Activated CD8-positive, alpha-beta memory T cell treated with anti-CD3 and anti-CD28 coated beads for 1 hour (primary cell): ENCODE measurements around the gene GGT6.

ENCODE experiments used
- DNase-seq, 2 donors: peaks; one replicate each; pipeline ENCODE4 v3.0.0-alpha.2; 2020; ENCODE audit warnings: low read depth in 1 of 2; ENCODE audit errors: extremely low read depth in 1 of 2

GGT6 gene

DNA sequence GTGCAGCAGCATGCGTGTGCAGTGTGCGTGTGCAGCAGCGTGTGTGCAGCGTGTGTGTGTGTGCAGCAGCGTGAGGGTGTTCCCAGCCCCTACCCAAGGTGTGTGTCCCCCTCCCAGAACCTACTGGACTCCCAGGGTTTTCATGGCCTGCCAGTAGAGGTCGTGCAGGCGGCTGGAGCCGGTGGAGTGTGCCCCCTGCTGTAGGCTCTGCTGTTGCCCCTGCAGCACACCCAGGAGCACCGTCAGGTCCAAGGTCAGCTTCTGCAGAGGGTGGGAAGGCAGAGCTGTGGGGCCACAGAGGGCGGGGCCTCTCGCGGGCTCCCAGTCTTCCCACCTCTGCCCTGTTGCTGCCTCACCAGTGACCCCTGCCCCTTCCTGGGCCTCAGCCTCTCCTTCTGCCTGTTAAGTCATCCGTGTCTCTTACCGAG lies 20.1 kb downstream of the GGT6 start:
- DNase-seq, result no peak

DNA sequence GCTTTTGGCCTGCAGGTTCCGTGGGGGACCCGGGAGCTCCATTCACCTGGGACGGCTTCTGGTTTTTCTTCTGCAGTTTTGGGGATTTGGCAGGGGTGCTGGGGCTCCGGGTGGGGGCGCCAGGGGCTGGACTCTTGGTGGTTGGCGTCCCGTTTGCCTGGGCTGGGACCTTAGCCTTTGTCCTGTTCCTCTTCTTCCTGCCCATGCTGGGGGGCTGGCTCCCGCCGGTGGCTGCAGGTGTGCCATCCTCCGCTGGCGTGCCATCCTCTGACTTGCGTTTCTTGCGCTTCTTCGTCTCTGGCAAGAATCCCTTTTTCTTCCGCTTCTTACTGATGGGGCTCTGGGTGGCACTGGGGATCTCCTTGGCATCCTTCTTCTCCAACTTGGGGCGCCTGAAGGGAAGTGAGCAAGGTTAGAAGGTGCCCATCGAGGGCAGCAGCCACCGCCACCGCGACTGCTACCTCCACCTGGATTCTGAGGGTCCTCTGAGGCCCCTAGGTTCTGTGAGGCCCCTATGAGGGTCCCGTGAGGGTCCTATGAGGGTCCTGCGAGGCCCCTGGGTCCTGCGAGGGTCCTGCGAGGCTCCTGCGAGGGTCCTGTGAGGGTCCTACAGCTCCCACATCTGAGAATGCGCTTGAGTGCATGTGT lies 20.7 kb downstream of the GGT6 start:
- DNase-seq, result no peak

DNA sequence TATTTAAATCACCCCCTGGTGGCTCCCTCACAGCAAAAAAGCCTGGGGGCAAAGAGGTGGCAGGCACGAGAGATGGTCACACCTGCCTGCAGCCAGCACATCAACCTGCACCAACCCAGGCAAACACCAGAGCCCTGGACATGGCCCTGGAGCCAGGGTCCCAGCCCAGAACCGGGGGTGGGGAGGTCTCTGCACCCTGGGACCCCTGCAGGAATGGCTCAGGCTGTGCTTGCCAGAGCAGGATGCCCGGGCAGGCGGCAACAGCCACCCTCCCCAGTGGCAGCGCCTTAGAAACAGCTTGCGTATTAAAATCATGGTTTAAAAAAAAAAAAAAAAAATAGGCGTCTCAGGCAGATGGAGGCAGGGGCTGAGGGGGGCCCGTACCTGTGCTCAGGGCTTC lies 21.4 kb downstream of the GGT6 start:
- DNase-seq, result no peak

DNA sequence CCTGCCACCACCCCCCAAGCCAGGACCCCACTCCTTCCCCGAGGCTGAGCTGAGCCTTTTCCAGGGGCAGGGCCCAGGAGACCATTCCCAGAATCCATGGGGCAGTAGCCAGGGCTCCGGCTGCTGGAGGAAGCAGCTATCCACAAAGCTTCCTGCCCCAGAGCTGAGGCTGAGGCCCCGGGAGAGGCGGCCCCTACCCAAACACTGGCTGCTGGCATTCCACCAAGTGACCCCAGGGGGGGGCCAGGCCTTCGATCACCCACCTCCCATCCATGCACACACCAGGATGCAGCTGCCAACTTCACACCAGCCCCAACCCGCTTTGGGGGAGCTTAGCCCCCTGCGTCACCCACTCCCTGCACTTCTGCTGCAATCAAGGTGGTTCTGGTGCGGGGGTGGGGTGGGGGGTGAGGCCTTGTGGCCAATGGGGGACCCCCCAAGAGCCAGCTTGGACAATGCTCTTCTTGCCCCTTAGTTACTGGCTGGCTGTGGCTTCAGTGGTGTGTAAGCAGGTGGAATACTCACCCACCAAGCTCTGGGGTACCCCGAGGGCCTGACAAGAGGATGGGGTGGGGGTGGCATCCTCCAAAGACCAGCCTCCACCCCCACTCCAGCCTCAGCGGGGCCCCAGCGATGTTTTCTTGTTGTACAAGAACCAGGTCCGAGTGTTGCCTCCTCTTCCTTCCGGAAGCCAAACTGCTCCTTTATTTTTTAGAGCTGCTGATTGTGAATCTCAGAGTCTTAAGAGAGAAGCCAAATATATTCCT lies 22.0 kb downstream of the GGT6 start:
- no peak for DNase-seq

DNA sequence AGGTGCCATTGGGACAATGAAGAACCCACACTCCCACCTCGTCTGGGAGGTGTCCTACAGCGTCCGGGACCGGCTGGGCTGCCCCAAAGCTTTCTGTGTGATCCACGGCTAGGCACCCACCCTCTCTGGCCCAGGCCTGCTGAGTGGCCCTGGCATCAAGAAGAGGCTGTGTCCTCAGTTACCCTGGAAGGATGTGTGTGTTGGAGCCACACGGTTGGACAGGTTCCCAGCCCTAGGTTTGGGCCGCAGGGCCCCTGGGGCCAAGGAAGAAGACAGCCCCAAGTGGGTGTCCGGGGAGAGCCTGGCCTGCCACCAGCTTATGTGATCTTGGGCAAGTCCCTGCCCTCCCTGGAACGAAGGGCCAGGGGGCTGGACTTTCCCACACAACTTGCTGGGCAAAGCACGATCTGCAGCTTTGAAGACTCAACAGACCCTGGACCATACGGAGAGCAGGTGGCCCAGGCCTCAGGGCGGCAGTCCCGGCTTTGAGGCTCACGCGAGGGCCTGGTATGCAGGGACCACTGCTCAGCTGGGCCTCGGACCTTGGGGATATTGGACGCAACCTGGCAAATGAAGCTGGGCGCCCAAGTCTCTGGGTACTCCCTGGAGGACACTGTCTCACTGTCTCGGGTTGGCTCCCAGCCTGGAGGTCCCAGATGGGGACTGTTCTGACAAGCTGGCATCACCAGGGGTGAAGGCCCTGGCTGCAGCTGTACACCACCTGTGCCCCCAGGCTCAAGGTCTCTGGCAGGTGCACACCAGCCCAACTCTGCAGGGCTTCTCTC lies 22.7 kb downstream of the GGT6 start:
- DNase-seq, result no peak

DNA sequence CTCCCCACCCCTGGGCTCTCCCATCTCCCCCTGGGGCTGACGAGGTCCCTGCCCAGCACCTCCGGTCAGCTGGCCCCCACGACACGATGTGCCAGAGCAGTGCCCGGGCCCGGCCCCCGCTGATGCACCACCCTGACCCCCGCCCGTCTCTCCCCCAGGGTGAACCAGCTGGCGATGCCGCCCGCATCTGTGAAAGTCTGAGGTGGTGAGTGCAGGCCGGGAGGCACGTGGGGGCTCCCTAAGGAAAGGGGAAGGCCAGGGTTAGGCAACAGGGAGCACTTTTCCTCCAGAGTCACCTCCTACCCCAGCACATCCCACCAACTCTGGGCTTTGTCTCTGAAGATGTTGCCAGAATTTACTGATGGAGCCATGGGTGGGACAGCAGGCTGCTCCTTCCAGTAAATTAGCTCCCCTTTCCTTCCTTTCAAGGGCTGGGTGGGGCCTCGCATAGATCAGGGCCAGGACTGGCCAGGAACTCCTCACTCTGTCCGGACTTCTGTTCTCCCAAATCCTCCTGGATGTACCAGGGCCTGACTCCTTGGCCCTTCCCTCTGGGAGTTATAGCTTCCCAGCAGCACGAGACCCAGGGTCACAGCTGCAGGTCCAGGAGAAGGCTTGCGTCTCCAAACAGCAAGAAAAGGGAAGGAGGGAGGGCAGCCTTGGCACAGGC lies 23.5 kb downstream of the GGT6 start:
- DNase-seq, result no peak

DNA sequence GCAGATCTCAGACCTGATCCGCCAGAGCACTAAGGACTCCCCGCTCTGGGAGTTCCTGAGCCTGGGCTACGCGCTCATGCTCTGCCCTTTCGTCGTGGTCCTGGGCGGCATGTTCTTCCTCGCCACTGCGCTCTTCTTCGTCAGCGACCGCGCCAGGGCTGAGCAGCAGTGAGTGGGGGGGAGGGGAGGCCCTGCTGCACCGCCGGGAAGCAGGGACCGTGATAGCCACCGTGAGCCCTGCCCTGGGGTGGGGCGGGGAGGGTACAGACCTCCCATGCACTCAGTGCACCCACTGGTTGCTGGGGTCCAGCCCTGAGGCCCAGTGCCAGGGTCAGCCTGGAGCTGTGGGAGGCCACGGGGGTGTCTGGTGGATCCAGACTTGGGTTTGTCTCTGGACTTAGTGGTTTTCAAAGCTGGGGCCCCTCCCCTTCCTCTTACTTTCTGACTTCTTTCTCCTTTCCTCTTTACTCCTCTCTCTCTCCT lies 24.1 kb downstream of the GGT6 start:
- no peak for DNase-seq

DNA sequence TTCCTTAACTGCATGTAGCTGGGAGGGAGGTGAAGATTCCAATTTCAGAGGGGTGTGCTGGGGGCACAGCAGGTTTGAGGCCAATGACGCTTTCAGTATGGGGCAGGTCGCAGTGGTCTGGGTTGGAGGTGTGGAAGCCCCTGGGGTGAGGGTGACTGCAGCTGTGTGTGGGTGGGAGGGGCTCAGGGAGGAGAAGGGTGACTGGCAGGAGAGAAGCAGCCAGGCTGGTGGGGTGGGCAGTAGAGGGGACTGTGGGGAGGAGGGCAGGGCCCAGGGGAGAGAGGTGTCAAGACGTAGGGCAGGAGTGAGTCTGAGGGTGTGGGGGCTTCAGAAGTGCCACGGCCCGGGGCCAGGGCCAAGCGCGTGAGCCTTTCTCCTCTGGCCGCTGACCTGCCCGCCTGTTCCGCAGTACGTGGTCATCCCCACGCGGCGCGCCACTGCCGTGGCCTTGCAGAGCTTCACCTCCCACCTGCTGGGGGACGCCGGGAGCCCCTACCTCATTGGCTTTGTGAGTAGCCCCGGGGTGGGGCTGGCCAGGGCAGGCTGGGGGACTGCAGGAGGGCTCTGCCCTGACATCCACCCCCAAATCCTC lies 24.6 kb downstream of the GGT6 start:
- DNase-seq, result no peak

DNA sequence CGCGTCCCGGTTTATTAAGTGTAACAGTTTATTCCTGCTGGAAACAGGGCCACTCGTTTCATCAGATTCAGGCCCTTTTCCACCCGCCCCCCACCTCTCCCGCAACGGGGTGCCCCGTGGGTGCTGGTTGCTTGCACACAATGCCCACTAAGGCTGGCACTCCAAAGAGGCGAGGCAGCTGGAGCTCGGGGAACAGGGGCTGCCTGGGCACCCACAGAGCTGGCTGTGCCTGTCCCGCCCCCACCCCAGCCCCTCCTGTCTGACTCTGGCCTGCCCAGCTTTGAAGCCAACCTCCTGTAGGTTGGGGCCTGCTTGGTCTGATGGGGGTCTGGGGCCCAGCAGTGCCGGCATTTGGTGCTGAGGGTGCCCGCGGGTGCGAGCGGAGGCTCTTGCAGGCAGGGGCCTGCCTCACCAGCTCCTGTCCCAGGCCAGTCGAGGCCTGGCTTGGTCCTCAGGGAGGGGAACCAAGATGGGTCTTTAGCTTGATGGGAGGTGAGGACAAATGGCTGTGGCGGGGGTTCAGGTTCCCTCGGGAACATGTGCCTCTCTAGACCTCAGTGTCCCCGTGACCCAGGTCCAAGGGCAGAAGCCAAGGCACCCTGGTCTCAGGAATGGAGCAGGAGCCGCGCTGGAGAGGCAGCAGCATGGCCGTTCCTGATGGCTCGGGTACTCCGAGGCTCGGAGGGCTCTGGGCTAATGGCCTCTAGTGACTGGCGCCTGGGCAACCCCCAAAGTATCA lies 25.3 kb downstream of the GGT6 start:
- no peak for DNase-seq

DNA sequence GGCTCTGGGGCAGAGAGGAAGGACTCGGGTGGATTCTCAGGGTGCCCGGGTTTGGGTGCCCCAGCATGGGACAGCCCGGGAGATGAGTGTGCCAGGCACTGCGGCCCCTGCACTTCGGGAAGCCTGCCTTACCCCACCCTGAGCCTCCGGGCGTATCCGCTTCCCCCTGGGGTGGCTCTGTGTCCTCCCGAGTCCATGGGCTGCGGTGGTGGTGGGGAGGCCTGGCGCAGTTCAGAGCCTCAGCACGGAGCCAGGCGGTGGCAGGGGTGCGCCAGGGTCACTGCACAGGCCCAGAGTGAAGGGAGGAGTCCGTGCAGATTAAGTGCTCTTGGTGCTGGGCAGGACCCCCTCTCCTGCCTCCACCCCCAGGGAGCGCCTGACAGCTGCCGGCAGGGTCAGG lies 25.9 kb downstream of the GGT6 start:
- DNase-seq, result no peak

DNA sequence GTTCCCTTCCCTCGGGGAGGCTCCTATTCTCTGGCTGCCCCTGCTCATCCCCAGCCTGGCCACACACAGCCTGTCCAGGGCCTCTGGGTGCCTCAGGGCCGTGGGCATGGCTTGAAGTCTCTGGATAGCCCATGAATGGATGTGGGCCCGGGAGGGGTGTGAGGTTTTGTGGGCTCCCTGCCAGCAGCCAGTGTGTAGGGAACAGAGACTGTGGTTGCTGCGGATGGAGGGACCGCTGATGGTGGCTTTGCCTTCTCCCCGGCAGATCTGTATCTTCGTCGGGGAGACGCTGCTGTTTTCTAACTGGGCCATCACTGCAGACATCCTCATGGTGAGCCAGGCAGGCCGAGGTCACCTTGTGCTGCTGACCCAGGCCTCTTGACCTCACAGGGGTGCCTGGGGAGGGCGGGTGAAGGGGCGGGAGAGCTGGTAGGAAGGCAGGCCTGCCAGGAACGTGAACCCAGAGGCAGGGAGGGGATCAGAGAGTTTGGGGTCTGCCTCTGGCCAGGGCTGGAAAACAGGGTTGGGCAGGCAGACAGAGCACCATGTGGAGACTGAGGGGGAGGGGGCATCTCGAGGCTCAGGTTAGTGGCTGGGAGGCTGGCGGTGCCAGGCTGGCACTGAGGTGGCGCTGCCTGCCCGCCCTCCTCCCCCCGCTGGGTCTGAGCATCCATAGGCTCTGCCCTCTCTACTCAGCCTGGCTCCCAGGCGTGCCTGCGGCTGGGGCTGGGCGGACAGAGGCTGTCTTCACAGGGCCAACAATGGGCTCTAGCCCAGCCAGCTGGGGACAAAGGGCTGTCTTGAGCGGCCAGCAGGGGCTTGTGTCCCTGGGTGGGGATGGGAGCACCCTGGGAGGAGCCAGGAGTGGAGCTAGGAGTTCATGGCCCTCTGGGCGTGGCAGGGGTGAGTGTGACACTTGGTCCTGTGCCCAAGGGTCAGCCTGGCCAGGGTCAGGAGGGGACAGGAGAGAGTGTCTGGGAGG lies 26.6 kb downstream of the GGT6 start:
- DNase-seq, result no peak

DNA sequence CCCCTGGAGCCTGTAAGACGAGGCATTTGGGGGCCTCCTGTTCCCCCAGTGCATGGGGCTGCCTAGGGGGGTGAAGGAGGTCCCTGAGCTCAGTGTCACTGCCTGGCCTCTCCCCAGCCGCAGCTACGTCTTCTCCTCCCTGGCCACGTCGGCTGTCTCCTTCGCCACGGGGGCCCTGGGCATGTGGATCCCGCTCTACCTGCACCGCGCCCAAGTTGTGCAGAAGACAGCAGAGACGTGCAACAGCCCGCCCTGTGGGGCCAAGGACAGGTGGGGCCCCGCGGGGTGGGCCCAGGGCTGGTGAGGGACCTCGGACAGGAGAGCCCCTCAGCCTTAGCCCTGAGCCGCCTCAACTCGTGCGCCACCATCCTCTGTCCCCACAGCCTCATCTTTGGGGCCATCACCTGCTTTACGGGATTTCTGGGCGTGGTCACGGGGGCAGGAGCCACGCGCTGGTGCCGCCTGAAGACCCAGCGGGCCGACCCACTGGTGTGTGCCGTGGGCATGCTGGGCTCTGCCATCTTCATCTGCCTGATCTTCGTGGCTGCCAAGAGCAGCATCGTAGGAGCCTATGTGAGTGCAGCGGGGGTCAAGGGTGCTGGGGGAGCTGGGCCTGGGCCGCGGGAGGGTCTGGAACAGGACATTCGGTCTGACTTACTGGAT lies 27.4 kb downstream of the GGT6 start:
- no peak for DNase-seq

DNA sequence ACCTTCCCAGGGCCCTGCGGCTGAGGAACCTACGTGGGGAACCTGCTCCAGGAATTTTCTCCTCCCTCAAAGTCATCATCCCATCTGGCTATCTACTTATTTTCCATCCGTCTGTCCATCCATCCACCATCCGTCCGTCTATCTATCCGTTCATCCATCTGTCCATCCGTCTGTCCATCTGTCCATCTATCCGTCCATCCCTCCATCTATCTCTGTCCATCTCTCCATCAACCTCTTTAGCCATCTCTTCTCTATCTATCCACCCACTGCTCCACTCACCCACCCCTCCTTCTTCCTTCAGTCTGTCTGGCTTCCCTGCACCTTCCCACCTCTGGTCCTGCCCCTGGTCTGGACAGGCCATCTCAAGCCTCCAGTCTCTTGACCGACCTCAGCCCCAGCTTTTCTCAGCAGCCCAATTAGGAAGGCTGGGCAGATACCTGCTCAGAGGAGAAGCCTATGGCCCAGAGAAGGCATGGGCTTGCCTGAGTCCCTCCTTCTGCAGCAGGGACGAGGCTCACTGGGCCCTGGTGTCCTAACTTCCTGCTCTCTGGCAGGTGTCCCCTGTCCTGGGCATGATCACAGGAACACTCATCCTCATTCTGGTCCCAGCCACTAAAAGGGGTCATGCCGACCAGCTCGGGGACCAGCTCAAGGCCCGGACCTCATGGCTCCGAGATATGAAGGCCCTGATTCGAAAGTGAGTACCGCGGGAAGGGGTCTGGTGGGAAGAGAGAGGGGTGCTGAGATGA lies 28.2 kb downstream of the GGT6 start:
- DNase-seq, result no peak

DNA sequence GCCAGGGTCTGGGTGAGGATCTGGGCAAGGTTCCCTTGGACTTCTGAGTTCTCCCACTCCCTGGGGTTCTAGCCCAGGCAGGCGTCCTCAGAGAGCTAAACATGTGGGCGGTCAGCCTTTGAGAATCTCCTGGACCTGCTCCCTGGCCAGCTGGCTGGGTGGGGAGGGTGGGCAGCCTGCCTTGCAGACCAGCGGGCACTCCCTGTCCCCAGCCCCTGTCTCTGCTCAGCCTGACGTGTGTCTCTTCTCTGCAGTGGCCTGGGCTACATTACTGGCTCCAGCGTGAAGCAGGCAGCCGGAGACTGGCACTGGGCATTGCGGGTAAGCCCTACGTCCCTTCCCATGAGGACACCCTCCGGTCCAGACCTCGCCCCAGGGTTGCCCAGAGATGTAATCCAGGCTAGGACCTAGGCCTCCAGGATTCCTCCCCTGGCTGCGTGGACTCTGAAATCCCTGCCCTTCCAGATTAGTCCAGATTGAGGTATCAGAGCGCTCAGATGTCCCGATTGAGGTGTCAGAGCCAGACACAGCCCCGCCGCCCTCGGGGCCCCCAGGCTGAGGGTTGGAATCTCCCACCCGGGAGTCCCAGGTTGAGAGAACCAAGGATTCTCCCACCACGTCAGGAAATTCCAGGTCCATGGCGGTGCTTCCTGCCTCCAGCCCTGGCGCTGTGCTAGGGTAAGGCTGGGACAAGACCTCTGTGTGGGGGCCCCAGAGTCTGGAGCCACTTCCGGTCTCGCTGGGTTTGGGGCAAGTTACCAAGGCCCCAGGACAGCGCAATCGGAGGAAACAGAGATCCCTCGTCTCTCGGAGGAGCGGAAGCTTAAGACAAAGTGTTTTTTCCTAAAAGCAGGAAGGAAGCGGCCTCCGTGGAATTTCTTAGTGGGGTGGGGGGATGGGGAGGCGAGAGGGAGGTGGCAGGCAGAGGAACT lies 29.3 kb downstream of the GGT6 start:
- no peak for DNase-seq

DNA sequence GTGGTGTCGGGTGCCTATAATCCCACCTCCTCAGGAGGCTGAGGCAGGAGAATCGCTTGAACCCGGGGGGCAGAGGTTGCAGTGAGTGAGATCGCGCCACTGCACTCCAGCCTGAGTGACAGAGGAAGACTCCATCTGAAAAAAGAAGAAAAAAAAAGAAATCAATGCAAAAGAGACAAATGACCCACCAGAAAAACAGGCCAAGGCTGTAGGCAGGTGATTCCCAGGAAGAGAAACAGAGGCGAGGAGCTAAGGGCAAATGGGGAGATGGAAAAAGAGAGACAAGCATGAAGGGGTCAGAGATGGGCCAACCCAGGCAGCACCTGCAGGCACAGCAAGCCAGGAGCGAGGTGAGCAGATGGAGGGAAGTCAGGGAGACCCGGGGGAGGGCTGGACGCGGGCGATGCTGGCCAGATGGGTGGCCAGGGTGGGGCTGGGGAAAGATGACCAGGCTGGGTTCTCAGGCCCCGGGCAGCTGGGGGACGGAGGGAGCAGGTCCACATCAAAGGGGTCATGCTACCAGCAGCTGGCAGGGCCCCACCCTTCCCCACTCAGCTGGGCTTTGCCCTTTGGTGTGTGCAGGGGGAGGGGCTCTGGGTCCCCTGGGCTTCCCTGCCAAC lies 30.7 kb downstream of the GGT6 start:
- DNase-seq, result no peak

DNA sequence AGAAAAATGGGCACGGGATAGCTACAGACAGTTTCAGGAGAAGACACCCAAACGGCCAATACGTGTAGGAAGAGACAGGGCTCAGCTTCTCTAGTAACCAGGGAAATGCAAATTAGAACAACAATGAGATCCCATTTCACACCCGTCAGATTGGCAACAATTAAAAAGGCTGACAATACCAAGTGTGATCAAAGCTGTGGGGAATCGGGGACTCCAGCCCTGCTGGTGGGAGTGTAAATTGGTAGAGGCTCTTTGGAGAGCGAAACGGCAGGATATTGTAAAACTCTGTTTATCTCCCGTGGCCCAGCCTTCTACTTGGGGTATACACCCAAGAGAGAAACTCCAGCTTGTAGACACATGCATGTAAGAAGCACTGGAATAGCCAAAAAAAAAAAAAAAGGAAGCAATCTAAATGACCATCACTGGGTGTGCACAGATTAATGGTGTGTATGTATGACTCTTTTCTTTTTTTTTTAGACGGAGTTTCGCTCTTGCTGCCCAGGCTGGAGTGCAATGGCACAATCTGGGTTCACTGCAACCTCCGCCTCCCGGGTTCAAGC lies 32.7 kb downstream of the GGT6 start:
- no peak for DNase-seq
